Prostate gland (tissue), 1 donor: Measurements from ENCODE around the gene ZNF184.

Experiments used
- POLR2A ChIP-seq: fragments of 450-650 bp; IDR thresholded peaks from one replicate; pipeline ENCODE4 v1.6.1; 2016; ENCODE audit warnings: antibody characterized with exemption, mild to moderate bottlenecking
- POLR2AphosphoS5 ChIP-seq: sonication (generic); formaldehyde crosslinking; IDR thresholded peaks from one replicate; pipeline ENCODE4 v1.6.1; 2017; ENCODE audit warnings: antibody characterized with exemption

DNA sequence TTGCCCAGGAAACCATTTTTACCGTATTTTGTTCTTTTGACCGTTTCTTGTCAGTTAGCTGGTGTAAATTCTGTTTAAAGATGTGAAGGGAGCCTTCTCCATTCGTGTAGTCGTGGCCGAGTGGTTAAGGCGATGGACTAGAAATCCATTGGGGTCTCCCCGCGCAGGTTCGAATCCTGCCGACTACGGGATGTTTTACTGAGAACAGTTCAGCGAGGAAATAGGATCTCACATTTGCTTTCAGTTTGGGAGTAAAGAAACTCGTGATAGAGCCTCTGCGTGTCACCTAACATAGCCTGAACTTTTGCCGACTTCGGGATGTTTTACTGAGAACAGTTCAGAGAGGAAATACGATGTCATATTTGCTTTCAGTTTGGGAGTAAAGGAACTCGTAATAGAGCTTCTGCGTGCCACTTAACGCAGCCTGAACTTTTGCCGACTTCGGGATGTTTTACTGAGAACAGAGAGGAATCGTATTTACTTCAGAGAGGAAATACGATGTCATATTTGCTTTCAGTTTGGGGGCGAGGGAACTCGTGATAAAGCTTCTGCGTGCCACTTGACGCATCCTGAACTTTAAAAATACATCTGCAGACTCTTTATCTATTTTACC lies 5.9 kb upstream of the ZNF184 start:
- peak; percentile 82 for TF ChIP-seq POLR2AphosphoS5
- TF ChIP-seq POLR2A = no peak
